HG03175 (cell line): ENCODE measurements around the gene DEFB126.
"Not testable (repeated sequence)": the region's sequence is repeated elsewhere in the genome, so short reads cannot be mapped to it uniquely, and the experiment has no call there.

Experiments used
- ATAC-seq: cut with Tn5 transposase; IDR thresholded peaks from one replicate; pipeline ENCODE4 v1.9.1; 2021; ENCODE audit warnings: mild to moderate bottlenecking, moderate library complexity; ENCODE audit not compliant: unreplicated experiment

DEFB126 gene, protein sequence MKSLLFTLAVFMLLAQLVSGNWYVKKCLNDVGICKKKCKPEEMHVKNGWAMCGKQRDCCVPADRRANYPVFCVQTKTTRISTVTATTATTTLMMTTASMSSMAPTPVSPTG

DNA sequence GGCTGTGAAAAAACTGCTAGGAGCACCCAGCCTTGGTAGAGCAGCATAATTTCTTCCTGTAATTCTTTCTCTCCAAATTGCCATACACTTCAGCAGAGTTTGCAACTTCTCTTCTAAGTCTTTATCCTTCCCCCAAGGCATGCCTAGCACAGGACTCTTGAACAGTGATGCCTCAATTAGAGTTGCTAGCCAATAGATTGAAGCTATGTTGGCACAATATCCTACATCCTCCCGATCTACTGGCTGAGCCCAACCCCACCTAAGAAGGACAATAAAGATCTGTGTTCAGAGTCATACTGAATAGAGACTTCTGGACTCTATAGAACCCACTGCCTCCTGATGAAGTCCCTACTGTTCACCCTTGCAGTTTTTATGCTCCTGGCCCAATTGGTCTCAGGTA, at the start of gene DEFB126:
Gene DEFB126, plus strand, starts transcription at position 301 of the 400 bp plus-strand sequence. Its CDS starts 39 bp downstream, at position 340.
- ATAC-seq, result no peak

DNA sequence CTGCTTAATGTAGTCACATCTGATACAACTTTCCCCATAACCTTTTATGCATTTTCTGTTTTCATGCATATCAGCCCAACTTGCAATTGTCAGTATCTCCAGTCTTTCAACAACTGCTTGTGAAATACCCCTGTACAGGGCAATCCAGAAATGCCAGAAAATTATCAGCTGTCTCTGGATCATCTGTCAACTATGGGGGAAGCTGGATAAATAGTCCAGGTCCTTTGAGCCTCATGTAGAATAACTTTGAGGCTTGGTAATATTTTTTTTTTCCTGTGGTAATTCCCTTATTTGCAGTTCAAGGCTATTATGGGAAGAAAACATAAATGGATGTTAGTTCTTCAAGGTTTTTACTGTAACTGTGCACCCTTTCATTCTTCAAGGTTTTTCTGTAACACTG, 48.7 kb upstream of the DEFB126 start:
- ATAC-seq, result no peak

DNA sequence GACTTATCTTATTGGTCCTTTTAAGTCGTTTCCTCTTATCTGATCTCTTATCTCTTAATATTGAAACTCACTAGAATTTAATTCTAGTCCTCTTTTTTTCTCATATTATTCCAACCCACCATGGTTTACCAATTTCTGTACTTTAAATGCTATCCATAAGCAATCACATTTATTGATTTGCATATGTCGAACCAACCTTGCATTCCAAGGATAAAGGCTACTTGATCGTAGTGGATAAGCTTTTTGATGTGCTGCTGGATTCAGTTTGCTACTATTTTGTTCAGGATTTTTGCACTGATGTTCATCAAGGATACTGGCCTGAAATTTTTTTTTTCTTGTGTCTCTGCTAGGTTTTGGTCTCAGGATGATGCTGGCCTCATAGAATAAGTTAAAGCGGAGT, 47.2 kb upstream of the DEFB126 start:
- no peak for ATAC-seq

DNA sequence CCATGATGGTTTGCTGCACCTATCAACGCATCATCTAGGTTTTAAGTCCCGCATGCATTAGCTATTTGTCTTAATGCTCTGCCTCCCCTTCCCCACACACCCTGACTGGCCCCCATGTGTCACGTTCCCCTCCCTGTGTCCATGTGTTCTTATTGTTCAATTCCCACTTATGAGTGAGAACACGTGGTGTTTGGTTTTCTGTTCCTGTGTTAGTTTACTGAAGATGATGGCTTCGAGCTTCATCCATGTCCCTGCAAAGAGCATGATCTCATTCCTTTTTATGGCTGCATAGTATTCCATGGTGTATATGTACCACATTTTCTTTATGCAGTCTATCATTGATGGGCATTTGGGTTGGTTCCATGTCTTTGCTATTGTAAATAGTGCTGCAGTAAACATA, 44.7 kb upstream of the DEFB126 start:
- not testable (repeated sequence) for ATAC-seq

DNA sequence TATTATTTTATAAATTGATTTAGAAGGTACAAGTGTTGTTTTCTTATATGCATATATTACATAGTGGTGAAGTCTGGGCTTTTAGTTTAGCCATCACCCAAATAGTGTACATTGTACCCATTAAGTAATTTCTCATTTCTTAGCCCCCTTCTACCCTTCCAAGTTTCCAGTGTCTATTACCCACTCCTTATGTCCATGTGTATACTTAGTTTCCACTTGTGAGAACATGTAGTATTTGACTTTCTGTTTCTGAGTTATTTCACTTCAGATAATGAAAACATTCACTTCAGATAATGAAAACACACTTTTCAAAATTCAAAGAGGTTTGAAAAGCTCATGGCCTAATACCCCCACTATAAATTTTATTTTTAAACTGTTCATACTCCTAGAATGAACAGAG, 40.4 kb upstream of the DEFB126 start:
- no peak for ATAC-seq

DNA sequence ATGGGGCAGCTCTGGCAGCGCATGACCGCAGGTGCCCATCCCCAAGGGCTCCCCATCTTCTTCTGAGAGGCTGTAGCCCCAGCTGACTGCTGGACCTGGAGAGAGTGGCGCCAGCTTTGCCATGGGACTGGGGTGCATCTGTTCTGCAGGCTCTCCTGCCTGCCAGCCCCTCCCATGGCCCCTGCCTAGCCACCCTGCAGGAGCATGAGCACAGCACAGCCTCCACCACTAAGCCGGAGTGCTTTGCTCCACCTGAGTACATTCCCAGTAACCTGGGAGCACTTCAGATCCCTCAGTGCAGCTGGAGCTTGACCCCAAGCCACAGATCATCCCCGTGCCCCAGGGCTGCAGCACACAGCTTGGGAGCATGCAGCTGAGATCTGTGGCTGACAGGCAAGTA, 38.9 kb upstream of the DEFB126 start:
- ATAC-seq, result no peak

DNA sequence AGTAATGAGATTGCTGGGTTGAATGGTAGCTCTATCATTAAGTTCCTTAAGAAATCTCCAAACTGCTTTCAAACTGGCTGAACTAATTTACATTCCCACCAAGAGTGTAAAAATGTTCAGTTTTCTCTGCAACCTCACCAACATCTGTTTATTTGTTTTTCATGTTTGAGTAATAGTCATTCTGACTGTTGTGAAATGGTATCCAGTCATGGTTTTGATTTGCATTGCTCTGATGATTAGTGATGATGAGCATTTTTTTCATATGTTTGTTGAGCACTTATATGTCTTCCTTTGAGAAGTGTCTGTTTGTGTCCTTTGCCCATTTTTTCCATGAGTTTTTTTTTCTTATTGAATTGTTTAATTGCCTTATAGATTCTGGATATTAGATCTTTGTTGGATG, 30.0 kb upstream of the DEFB126 start:
- ATAC-seq, result no peak

DNA sequence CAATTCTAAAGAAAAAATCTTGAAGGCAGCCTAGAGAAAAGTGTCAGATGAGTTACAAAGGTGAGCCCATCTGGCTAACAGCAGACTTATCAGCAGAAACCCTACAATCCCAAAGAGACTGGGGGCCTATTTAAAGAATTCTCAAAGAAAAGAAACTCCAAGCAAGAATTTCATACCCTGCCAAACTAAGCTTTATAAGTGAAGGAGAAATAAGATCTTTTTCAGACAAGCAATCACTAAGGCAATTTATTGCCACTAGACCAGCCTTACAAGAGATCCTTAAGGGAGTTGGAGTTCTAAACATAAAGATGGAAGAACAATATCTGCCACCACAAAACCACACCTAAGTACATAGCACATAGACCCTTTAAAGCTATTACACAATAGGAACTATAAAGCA, 24.9 kb upstream of the DEFB126 start:
- ATAC-seq, result no peak

DNA sequence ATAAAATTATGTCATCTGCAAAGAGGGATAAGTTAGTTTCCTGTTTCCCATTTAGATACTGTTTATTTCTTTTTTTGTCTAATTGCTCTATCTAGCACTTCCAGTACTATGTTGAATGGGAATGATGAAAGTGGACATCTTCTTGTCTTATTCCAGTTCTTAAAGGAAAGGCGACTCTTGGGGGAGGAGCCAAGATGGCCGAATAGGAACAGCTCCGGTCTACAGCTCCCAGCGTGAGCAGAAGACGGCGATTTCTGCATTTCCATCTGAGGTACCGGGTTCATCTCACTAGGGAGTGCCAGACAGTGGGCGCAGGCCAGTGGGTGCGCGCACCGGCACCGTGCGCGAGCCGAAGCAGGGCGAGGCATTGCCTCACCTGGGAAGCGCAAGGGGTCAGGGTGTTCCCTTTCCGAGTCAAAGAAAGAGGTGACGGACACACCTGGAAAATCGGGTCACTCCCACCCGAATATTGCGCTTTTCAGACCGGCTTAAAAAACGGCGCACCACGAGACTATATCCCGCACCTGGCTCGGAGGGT, 12.5 kb upstream of the DEFB126 start:
- ATAC-seq, result not testable (repeated sequence)

DNA sequence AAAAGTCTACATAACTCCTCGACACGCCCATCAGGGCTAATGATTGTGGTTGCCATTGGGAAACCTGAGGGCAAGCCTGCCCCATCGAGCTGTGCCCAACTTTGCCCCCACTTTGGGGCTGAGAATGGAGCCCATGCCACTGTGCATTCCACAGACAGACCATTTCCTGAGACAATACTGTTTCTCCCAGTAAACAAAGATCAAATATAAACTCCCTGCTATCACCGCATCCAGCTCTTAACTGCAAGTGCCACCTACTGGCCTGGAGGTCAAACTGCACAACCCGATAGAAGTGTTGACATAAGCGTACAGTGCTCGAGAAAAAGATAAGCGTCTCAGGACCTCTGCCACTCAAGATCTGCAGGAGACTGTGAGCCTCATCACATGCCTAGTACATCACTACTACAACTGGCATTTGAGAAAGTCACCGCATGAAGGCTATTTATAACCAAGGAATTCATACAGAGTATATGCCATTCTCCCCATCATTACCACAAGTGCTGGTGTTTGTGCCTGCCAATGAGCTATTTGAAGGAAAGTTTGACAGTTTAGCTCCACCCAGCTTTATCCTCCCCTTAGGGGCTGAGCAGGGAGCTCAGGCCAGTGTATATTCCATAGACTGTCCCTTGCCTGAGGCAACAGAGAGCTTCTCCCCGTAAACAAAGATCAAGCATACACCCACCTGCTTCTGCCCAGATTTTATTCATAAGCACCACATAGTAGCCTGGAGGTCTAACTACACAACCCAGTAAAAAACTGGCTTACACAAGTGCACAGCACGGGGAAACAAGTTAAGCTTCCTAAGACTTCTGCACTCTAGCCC, 4.5 kb upstream of the DEFB126 start:
- no peak for ATAC-seq

DNA sequence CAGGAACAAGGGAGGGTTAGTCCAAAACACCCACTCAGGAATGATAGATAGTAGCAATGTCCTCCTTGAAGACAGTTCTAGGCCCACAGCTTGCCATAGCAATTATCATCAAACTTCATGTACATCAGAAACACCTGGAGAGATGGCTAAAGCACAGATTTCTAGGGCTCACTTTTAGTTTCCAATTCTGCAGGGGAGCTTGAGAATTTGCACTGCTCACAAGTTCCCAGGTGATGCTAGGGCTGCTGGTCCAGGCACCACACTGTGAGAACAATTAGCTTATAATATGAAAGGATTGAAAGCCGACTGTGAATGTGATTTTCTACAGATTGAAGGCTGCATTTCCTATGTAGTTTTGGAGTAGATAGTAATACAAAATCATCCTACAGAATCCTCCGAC, 3.5 kb downstream of the DEFB126 start:
- ATAC-seq, result no peak

DNA sequence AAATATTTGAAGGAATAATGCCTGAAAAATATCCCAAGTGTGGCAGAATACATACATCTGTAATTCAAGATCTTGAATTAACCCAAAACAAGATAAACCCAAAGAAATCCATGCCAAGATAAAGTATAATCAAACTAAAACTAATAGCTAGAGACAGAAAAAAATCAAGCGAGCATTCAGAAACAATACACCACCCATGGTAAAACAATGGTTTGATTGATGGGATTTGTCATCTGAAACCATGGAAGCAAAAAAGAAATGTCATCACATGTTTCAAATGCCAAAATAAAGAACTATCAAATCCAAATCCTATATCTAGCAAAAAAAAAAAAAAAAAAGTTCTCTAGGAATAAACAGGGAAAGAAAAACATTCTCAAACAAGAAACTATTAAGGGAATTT, 9.7 kb downstream of the DEFB126 start:
- no peak for ATAC-seq

DNA sequence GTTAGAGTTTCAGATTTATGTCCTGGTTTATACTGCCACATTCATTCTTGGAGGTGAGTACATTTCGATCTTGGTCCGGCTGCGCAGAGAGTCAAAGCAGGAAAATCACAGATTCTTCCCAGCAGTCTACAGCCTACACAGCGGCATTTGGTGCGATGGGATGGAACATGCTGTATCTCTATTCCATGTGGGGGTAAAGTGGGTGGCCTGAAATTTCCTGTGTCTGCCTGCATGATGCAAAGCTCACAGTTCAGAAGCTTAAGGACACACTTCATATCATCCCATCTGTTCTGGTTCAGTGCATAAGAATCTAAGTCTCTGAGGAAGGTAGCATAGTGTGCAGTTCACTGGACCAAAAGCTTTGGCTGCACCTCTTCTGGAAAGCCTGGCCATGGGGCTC, 14.8 kb downstream of the DEFB126 start, which contains the start of gene DEFB127:
Gene DEFB127, plus strand, starts transcription at position 301 of the 400 bp plus-strand sequence. Its CDS starts 91 bp downstream, at position 392.
- ATAC-seq, result no peak

DNA sequence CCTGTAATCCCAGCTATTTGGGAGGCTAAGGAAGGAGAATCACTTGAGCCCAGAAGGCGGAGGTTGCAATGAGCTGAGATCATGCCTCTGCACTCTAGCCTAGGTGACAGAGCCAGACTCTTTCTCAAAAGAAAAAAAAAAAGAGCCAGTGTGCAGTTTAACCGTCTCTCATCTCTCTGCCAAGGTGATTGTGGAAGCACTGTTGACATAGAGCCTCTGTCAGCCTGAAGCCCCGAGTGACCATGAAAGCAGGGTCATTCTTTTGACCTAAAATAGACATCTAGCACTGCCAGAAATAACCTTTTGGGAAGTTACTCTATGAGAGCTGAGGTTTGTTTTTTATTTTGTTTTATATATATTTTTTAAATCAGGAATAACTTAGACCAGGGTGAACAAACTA, 22.2 kb downstream of the DEFB126 start:
- ATAC-seq, result no peak

DNA sequence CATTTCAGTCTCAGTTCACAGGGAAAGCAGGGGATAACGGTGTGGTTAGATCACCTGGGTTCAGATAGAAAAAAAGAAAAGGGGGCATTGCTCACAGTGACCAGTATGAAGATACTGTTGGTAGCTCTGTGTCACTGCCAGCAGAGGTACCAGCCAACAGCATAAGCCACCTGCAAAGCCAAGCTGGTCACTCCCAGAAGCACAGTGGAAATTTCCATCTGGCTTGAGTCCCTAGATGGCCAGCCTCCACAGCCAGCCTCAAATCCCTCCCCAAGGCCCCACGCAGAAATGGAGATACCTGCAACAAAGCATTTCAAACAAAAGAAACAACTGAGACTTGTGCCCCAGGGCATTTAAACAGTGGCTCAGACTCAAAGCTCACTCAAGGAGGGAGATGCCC, 26.5 kb downstream of the DEFB126 start:
- ATAC-seq, result no peak

DNA sequence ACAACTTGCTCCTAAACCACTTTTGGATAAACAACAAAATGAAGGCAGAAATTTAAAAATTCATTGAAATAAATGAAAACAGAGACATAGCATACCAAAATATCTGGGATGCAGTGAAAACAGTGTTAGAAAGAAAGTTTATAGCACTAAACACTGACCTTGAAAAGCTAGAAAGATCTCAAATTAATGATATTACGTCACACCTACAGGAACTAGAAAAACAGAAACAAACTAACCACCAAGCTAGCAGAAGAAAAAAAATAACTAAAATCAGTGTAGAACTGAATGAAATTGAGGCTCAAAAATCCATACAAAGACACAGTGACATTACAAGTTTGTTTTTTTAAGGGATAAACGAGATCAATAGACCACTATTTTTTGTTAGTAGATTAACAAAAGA, 41.9 kb downstream of the DEFB126 start:
- ATAC-seq, result no peak

DNA sequence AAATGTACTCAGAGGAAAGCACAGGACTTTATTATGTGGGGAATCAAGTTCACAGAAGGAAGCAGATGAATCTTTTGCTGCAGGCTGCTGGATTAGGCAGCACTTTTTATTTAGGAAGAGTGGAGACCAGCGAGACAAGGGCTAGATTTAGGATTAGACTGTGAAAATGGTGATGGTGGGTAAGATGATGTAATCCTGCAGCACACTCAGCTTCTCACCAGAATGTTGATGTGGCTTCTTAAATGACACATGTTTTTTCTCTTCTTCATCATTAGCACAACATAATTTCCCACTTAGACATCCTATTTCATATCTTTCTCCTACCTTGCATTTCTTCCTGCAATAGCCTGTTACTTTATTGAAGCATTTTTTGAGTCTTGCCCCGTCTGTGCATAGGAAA, 45.3 kb downstream of the DEFB126 start:
- ATAC-seq, result no peak

DNA sequence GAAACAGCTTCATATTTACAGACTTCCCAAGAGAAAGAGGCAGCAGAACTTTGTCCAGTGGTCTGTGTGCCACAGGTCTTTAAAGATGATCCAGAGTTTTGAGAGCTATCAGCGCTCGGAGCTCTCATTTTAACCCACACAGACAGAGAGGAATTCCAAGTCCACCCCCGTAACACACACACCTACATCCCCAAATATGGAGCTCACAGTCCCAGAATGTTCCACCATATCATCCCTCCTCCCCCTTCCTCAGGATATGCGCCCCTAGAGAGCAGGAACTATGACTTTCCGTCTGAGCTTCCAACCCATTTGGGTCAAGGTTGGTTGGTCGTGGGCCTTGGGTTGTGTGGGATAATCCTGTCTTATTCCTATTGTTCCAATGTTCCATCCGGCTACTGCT, 47.2 kb downstream of the DEFB126 start, which contains the start of gene DEFB128:
Gene DEFB128, minus strand, starts transcription at position 101 of the 400 bp plus-strand sequence. Its CDS starts 88 bp downstream, at position 13.
- no peak for ATAC-seq
